Mononuclear cell (primary cell): ENCODE results near the gene WDR1. TPM values are rescaled to one million over a fixed set of nuclear protein-coding genes. Genes with fewer than 3 reads are reported as not detected.

Experiments used
- H3K27me3 ChIP-seq: 2 replicates; pipeline ENCODE4 v1.6.0; 2011; ENCODE audit warnings: low read length, control low read depth; ENCODE audit not compliant: insufficient read depth
- H3K4me1 ChIP-seq: 2 replicates; pipeline ENCODE4 v1.5.1; 2011; ENCODE audit warnings: mild to moderate bottlenecking, low read length, control low read depth; ENCODE audit not compliant: insufficient read depth
- H3K4me3 ChIP-seq: 2 replicates; pipeline ENCODE4 v1.5.1; 2011; ENCODE audit warnings: mild to moderate bottlenecking, low read length, moderate library complexity
- H3K9me3 ChIP-seq: 2 replicates; pipeline ENCODE4 v1.5.1; 2011; ENCODE audit warnings: low read depth, mild to moderate bottlenecking, control low read depth, low read length
- total RNA-seq: library from RNA; depleted of rRNA; stranded (reverse); fragments of >200 nt; gene quantifications from one replicate; pipeline ENCODE4 v1.2.3, GENCODE V29; 2012

WDR1 gene
- total RNA-seq, 1 donor = 135 TPM

DNA sequence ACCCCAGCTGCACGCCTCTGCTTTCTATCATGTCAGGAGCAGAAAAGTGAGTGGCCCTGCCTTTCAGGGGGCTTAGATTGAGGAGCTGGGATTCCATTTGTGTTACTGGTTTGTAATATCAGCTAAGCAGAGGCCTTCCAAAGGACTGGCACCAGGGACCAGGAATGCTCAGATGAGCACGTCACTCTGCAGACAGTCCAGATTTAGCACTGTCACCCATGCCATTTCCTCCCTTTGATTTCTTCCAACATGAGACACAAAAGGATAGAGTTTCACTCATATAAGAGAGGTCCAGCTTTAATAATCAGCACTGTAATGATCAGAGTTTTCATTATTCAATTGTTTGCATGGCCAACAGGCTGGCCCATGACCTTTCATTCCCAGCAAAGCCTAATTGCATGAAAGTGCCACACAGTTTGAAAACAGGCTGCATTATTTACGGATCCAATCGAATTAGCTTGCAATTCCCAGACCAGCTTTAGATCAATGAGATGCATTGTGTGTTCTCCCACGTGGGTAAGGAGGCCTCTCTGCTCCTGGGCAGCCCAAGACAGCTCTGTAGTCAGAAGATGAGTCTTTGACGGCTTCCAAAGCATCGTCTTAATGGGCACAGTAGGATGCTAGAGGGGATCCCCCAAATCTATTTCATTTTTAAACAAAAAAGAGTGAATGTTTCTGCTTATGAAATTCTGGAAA lies 85.5 kb downstream of the WDR1 start:
- peaks cover 25% of the 10 kb centered on the region for H3K4me1 ChIP-seq
- no peaks in the 10 kb centered on the region for H3K9me3 ChIP-seq
- no peaks in the 10 kb centered on the region for H3K27me3 ChIP-seq
- H3K4me3 ChIP-seq = no peak overlapping the region

GRCh38 chr4:10029403-10029802 lies 87.2 kb downstream of the WDR1 start:
- H3K4me3 ChIP-seq = no peak overlapping the region
- H3K9me3 ChIP-seq = no peaks in the 10 kb centered on the region
- no peaks in the 10 kb centered on the region for H3K27me3 ChIP-seq
- peaks cover 37% of the 10 kb centered on the region for H3K4me1 ChIP-seq

- H3K27me3 ChIP-seq = no peaks in the 10 kb centered on the region
- H3K9me3 ChIP-seq = no peaks in the 10 kb centered on the region
- H3K4me1 ChIP-seq = peaks cover 40% of the 10 kb centered on the region
- H3K4me3 ChIP-seq = no peak overlapping the region
Measured at GRCh38 chr4:10028910-10029309, 87.7 kb downstream of the WDR1 start.

DNA sequence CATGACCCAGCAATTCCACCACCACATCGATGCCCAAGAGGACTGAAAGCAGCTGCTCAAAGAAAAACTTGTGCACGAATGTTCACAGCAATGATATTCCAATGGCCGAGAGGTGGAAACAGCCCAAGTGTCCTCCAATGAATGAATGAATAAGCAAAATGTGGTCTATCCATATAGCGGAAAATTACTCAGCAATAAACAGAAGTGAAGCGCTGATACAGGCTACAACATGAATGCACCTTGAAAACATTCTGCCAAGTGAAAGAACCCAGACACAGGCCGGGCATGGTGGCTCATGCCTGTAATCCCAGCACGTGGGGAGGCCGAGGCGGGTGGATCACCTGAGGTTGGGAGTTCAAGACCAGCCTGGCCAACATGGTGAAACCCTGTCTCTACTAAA lies 90.1 kb downstream of the WDR1 start:
- Histone ChIP-seq H3K4me3 (no peak overlapping the region), H3K4me1 (peaks cover 41% of the 10 kb centered on the region), H3K9me3 (no peaks in the 10 kb centered on the region), H3K27me3 (no peaks in the 10 kb centered on the region)

GRCh38 chr4:10025230-10025806 lies 91.3 kb downstream of the WDR1 start:
- Histone ChIP-seq H3K4me3 (no peak overlapping the region), H3K9me3 (no peaks in the 10 kb centered on the region), H3K27me3 (no peaks in the 10 kb centered on the region), H3K4me1 (peaks cover 52% of the 10 kb centered on the region)

Other genes with a start within 250 kb of the WDR1 start
- gene SLC2A9, start 95.3 kb downstream of the WDR1 start, total RNA-seq = 5.0 TPM